Middle frontal gyrus (tissue), 1 donor: Measurements from ENCODE around the gene EI24.
"Not testable (repeated sequence)": the region's sequence is repeated elsewhere in the genome, so short reads cannot be mapped to it uniquely, and the experiment has no call there.

ENCODE experiments used
- DNase-seq: peaks from one replicate; pipeline ENCODE4 v3.0.0-alpha.2; 2015; ENCODE audit warnings: low spot score; ENCODE audit errors: extremely low spot score

EI24 gene

GRCh38 chr11:125568970-125569914 is at the start of gene EI24:
EI24 (plus strand) TSS chr11:125569477; CDS start chr11:125572528, 3,051 bp downstream.
- DNase-seq, result peak; percentile 89

DNA sequence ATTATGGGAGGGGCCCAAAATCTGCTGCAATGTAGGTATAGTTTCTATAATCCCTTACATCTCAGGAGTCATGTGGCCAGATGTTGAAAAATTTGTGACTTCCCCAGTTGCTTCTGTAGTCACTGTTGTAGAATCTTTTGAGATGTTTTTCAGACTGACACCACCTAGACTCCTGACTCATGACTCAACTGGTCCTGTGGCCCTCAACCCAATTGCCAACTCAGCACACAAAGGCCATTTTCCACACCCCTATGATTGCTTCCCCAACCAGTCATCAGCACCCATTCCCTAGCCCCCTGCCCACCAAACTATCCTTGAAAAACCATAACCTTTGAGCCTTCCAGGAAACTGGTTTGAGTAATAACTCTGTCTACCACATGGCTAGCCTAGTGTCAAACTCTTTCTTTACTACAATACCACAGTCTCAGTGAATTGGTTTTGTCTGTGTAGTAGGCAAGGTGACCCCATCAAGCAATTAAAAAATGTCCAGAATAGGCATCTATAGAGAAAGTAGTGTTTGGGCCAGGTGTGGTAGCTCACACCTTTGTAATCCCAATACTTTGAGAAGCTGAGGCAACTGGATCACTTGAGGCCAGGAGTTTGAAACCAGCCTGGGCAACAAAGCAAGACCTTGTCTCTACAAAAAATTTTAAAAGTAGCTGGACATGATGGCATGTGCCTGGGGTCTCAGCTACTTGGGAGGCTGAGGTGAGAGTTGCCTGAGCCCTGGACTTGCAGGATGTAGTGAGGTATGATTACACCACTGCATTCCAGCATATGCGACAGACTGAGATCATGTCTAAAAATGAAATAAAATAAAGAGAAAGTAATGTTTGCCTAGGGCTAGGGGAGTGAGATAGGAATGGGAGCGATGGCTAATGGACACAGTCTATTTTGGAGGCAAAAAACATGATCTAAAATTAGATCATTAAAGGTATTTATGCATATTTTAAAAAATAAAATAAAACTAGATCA is 49.1 kb upstream of the EI24 start:
- no peak for DNase-seq

DNA sequence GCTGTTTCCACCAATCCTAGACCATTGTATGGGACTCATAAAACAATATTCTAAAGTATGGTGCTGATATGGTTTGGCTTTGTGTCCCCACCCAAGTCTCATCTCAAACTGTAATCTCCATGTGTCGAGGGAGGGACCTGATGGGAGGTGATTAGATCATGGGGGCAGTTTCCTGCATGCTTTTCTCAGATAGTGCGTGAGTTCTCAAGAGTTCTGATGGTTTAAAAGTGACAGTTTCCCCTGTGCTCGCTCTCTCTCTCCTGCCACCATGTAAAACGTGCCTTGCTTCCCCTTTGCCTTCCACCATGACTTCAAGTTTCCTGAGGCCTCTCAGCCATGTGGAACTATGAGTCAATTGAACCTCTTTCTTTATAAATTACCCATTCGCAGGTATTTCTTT is 44.0 kb upstream of the EI24 start:
- DNase-seq, result no peak

GRCh38 chr11:125532668-125533067 is 36.6 kb upstream of the EI24 start:
- DNase-seq, result no peak

GRCh38 chr11:125535585-125535984 is 33.7 kb upstream of the EI24 start:
- no peak for DNase-seq

DNA sequence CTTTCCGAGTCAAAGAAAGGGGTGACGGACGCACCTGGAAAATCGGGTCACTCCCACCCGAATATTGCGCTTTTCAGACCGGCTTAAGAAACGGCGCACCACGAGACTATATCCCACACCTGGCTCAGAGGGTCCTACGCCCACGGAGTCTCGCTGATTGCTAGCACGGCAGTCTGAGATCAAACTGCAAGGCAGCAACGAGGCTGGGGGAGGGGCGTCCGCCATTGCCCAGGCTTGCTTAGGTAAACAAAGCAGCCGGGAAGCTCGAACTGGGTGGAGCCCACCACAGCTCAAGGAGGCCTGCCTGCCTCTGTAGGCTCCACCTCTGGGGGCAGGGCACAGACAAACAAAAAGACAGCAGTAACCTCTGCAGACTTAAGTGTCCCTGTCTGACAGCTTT is 32.4 kb upstream of the EI24 start:
- DNase-seq, result not testable (repeated sequence)

DNA sequence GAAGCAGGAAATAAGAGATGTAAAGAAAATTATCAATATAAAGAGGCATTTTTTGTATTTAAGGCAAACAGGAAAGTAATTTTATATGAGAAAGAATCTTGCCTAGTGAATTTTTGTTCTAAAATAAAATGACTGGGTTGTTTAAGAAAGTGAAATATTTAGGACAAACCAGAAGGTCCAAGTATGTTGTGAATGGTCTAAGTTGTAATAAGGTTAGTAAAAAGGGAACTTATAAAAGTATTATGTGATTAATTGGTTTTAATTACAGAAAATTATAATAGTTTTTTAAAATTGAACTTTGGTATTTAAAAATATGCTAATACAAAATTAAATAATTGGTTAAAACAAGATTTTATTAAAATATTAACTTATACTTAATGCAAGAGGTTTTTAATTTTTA is 26.6 kb upstream of the EI24 start:
- no peak for DNase-seq

- DNase-seq, result no peak
These were observed 18.5 kb upstream of the EI24 start for GRCh38 chr11:125550780-125551179.

DNA sequence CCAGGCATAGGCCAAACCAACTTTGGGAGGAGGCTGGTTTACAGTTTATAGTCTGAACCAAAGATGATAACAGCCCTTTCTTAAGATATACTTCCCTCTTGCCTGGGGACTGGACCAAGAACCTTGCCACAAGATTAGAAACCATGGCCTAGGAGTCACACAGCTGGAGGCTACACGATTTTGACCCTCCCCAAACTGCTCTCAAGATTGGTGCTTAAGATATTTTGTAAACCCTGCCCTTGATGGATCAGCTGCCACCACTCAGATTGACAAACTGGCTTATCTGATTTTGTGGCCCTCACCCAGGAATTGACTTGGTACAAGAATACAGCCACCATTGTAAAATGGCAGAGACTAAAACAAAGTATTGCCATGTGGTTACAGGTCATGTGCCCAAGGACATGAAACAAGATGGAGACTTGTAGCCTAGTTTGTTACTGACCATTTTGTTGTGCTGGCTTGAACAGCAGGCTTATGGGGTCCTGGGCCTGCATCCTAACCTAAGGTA is 17.4 kb upstream of the EI24 start:
- no peak for DNase-seq

GRCh38 chr11:125552927-125553326 is 16.4 kb upstream of the EI24 start:
- DNase-seq, result no peak

- DNase-seq, result no peak
These were observed 15.9 kb upstream of the EI24 start for GRCh38 chr11:125553357-125553756.

- DNase-seq, result no peak
These were observed 15.2 kb upstream of the EI24 start for GRCh38 chr11:125554038-125554437.

GRCh38 chr11:125559888-125560287 is 9.4 kb upstream of the EI24 start:
- no peak for DNase-seq

DNA sequence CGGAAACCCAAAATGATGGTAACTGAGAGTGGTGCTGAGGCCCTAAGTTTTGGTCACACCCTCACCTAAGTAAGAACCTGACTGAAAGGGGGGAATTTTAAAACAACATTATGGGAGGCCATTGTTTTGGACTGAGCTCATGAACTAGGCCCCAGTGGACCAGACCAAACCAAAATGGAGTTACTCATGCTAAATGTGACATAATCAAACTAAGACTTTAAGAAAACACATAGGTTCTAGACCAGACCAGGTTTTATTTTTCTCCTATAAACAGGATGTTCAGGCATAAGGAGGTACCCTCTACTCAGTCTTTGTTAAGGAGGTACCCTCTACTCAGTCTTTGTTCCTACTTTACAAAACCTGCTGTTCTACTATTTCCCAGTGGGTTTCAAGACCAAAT is 7.4 kb upstream of the EI24 start:
- DNase-seq, result no peak

DNA sequence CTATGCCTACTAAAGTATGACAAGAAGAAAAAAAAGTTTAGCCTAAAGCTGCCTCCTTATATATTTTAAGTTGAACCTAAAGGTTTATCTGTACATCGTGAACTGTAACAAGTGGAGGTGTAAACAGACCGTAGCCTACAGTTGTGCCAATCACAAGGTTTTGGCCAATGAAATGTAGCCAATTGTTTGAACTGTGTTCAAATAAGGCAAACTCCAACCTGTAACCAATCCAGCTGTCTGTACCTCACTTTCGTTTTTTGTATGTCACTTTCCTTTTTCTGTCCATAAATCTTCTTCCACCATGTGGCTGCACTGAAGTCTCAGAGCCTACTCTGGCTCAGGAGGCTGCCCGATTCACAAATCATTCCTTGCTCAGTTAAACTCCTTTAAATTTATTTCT is 6.8 kb upstream of the EI24 start:
- DNase-seq, result no peak

- DNase-seq, result no peak
These were observed 4.9 kb upstream of the EI24 start for GRCh38 chr11:125564357-125564756.

DNA sequence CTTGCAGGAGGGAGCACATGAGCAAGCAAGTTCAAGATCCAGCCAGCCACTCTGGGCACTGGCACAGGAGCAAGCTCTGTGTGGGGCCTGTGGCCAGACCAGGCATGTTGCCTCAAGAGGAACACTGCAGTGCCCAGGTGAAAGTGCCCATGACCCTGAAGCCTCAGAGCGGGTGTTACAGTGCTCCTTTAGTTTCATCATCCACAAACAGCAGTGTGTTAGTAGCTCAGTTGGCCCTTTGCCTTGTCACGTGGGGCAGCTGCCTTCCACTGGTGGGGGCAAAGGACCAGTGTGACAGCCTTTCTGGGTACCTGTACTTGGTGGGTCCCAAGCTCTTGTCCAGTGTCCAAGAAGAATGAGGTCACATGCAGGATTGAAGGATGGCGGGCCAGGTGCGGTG is 3.0 kb upstream of the EI24 start:
- no peak for DNase-seq

DNA sequence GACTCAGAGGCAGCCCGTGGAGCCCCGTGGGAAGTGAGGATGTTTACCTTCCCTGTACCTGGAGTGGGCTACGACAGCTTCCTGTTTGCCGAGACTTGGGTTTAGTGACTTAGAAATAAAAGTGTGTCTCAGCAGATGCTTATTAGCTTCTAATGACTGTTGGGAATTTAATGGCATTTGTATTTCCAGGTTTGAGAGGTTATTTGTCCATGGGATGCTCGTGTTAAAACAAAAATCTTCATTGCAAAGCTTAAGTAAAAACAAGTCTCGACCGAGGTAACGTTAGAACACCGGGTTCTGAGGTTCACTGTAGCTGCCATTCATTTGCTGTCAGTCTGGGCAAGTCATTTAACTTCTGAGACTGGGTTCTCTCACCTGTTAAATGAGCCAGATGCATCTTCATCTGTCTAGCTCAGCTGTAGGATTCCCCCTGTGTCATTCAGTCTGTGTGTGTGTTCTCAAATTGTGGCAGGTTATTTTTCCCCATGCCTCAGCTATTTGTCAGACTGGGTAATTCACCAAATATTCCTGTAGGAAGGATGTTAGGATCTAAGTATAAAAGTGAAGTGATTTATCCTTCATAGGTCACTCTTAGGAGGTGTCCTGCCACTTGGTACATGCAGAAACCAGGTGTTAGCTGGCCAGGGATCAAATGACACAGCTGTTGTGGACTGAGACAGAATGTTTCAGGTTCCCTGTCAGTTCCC is 791 bp downstream of the EI24 start:
- no peak for DNase-seq

- no peak for DNase-seq
These were observed 1.7 kb downstream of the EI24 start for GRCh38 chr11:125570952-125571351.

DNA sequence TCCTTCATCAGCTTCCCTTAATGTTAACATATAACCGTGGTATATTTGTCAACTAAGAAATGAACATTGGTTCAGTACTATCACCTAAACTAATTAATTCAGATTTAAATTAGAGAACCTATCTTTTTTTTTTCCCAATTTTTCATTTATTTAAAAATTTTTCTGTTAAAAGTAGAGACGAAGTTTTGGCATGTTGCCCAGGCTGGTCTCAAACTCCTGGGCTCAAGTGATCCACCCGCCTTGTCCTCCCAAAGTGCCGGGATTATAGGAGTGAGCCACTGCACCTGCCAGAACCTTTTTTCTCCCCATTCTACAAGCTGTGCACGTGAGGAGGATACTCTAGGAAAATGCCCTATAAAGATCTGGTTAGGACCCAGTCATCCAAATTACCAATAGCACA is 3.6 kb downstream of the EI24 start:
- DNase-seq, result no peak

GRCh38 chr11:125577181-125577580 is 7.9 kb downstream of the EI24 start:
- not testable (repeated sequence) for DNase-seq
